Gastroesophageal sphincter (tissue), 3 donors: Measurements from ENCODE around the gene ZFP36.

Source experiments
- POLR2A ChIP-seq, 2 donors: fragments of 450-650 bp; IDR thresholded peaks; one replicate each; pipeline ENCODE4 v1.6.1; 2017; ENCODE audit warnings: antibody characterized with exemption in 2 of 2, mild to moderate bottlenecking in 2 of 2, moderate library complexity in 1 of 2
- POLR2AphosphoS5 ChIP-seq: sonication (generic); formaldehyde crosslinking; IDR thresholded peaks from one replicate; pipeline ENCODE4 v1.6.1; 2017; ENCODE audit warnings: antibody characterized with exemption
- TF ChIP-seq, protein P1 (sequence below), 4 experiments: fragments of 200-600 bp in 2 of 4; fragments of 450-650 bp in 2 of 4; sonication (generic) in 1 of 4; IDR thresholded peaks; one replicate each; pipeline ENCODE4 v1.5.1; 2017 to 2019; ENCODE audit warnings: antibody characterized with exemption in 4 of 4, mild to moderate bottlenecking in 2 of 4, moderate library complexity in 2 of 4

DNA sequence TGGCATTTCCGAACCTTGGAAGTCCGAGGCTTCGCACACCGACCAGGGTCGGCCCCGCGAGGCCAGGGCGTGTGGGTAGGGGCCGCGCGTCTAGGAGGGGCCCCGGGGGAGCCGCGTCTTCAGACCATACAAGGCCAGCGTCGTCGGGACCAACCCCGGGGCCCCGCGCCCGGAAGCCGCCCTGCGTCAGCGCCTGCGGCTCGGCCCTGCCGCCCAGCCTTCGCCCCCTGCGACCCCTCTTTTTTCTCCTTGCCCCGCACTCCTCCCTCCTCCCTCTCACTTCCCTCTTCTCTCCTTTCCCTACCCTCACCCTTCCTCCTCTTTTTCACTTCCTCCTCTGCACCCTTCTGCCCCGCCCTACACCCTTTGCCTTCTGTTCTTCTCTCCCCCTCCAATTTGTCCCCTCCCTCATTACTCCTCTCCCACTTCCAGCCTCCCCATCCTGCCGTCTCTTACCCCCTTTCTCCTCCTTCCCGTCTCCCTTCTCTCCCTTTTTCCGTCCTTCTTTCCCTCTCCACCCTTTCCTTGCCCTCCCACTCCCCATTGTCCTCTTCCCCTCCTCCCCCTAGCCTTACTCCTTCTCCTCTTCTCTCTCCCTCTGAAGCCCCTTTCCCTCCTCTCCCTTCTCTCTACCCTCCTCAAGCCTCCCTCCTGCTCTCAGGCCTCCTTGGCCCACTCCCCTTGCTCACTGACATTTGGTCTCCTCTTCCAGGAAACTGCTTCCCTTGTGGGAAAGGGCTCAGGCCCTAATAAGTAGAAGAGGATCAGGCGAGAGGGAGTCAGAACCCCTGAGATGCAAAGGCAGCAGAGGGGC is 3.6 kb downstream of the ZFP36 start:
- TF ChIP-seq, protein P1, sequence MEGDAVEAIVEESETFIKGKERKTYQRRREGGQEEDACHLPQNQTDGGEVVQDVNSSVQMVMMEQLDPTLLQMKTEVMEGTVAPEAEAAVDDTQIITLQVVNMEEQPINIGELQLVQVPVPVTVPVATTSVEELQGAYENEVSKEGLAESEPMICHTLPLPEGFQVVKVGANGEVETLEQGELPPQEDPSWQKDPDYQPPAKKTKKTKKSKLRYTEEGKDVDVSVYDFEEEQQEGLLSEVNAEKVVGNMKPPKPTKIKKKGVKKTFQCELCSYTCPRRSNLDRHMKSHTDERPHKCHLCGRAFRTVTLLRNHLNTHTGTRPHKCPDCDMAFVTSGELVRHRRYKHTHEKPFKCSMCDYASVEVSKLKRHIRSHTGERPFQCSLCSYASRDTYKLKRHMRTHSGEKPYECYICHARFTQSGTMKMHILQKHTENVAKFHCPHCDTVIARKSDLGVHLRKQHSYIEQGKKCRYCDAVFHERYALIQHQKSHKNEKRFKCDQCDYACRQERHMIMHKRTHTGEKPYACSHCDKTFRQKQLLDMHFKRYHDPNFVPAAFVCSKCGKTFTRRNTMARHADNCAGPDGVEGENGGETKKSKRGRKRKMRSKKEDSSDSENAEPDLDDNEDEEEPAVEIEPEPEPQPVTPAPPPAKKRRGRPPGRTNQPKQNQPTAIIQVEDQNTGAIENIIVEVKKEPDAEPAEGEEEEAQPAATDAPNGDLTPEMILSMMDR (IDR thresholded peaks at IDR 0.05) = peak in 1 of 4 experiments; percentile 11
- TF ChIP-seq POLR2AphosphoS5 (peak; percentile 91), POLR2A (IDR thresholded peaks at IDR 0.05) (peak; percentile 81 to 91)
